GM23248 (cell line): ENCODE data around the gene DNAAF3.

Source experiments
- EZH2 ChIP-seq: fragments of 200-600 bp; sonication (generic); IDR thresholded peaks from 2 replicates; pipeline ENCODE4 v1.6.1; 2018; ENCODE audit warnings: antibody characterized with exemption, mild to moderate bottlenecking; ENCODE audit not compliant: insufficient read depth, poor library complexity, severe bottlenecking
- EZH2phosphoT487 ChIP-seq: fragments of 200-600 bp; sonication (generic); IDR thresholded peaks from 2 replicates; pipeline ENCODE4 v1.6.1; 2018; ENCODE audit warnings: antibody characterized with exemption, moderate library complexity, mild to moderate bottlenecking, low read depth; ENCODE audit not compliant: insufficient read depth

DNA sequence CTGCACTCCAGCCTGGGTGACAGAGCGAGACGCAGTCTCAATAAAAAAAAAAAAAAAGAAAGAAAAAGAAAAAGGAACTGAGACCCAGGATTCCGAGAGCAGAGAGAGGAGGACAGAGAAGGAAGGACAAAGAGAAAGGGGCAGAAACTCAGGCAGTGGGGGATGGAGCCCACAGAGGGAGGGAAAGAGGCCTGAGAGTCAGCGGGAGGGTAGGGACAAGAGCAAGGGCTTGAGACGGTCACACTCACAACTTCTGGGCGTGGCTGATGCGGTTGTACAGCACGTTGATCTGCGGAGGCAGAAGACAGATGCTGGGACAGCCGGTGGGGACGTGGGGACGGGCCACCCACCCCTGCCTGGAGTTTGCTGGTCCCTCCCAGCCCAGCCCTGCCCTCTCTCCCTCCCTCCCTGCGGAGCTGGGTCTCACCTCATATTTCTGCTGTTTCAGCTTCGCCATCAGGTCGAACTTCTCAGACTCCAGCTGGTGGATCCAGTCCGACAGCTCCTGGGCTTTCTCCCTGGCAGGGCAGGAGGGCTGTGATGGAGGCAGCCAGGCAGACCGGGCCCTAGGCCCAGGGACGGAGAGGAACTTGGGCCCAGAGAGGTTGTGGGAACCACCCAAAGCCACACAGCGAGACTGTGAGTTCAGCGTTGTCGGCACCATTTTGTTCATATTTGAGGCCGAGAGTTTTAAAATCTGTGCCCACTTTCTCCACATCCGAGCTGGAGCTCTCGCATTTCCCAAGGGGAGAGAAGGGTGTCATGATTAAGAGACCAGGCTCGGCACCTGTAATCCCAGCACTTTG is 32.6 kb downstream of the DNAAF3 start:
- TF ChIP-seq EZH2 (no peak), EZH2phosphoT487 (no peak)
